ENCODE data around the gene RBM20.

RBM20 gene

DNA sequence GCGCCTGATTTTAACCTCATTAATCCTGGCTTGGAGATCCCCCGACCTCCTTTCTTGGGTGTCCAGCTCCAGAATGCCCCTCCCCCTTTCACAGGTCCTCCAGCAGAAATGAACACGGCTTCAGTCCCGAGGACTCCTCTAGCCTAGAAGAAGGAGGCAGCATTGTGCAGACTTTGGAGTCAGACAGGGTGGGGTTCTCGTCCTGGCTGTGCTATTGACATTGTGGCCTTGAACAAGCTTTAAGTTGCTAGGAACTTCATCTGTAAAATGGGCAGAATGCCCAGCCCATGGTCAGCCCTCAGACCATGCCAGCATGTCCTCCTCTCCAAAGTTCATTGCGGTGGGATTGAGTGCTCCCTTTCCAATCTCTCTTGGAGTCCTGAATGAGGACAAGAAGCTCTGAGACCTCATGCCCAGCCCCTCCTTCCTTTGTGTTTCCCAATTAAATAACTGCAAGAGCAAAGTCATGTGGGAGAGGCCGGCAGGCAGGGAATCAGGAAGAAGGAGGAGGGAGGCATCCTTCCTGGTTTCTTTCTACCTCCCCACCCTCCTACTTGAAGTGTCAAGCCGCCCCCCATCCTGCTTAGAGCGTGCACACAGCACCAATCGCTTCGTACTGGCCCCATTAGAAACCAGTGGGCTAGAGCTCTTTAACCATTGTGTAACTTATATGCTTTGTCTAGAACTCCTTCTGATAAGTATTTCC, 86.4 kb downstream of the RBM20 start:
- Histone ChIP-seq H3K27me3 (ENCODE audit: insufficient read depth, low read depth, severe bottlenecking) (no peaks in the 10 kb centered on the region), H3K27ac (no peak overlapping the region), H3K9me3 (ENCODE audit: severe bottlenecking) (no peaks in the 10 kb centered on the region), H3K36me3 (no peaks in the 10 kb centered on the region), H3K4me3 (ENCODE audit: low read depth, low read length) (no peak overlapping the region)
- TF ChIP-seq CTCF (IDR thresholded peaks at IDR 0.05; ENCODE audit: low read depth, low read length) = no peak
- no peak for DNase-seq

DNA sequence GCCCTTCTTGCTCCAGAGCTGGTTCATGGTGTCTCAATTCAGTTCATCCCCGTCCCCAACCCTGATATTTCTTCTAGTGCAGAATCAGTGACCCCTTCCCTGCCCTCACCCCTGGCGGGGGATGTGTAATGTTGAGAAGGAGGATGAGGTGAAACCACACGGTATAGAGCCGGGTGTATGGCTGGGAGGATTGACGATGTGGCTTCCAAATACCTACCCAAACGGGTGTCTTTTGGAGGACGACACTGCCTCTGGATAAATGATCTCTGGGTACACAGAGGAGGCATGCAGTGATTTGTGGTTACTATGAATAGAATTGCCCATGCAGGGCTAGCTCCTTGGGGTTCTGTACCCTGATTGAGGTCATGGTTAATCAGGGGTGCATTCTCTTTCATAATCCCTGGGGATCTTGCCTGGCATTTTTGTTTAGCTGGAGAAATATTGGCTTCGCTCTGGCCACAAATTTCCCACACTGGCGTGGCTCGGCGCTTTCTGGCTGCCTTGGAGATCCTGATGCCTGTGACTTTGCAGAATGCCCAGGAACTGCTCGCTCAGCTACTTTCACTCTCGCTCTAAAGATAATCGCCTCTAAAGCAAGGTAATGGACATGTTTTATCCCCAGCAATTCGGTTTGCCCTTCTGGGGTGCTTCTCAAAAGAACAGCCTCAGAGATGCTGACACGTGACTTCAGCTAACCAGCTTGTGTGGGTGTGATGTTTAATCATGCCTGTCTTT, 89.2 kb downstream of the RBM20 start:
- Histone ChIP-seq H3K4me3 (ENCODE audit: low read depth, low read length) (no peak overlapping the region), H3K9me3 (ENCODE audit: severe bottlenecking) (no peaks in the 10 kb centered on the region), H3K36me3 (no peaks in the 10 kb centered on the region), H3K27ac (no peak overlapping the region), H3K27me3 (ENCODE audit: insufficient read depth, low read depth, severe bottlenecking) (no peaks in the 10 kb centered on the region)
- DNase-seq = no peak
- no peak for TF ChIP-seq CTCF (IDR thresholded peaks at IDR 0.05; ENCODE audit: low read depth, low read length)

DNA sequence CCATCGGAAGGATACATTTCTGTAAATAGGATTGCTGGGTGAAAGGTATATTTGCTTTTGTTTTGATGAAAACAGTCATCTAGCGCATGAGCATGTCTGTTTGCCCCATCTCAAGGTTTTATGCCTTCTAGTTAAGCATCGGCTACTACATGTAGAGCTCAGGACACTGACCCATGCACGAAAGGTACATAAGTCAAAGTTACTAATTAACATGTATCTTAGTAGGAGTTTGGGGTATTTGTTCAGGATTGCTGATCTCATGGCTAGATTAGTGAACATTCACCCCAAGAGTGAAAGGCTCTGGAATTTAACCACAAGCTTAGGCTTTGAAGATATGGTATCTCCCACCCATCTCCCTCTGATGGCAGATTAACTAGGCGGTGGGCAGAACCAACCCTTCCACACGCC, 91.5 kb downstream of the RBM20 start:
- Histone ChIP-seq H3K27ac (no peak overlapping the region), H3K9me3 (ENCODE audit: severe bottlenecking) (no peaks in the 10 kb centered on the region), H3K27me3 (ENCODE audit: insufficient read depth, low read depth, severe bottlenecking) (no peaks in the 10 kb centered on the region), H3K36me3 (no peaks in the 10 kb centered on the region), H3K4me3 (ENCODE audit: low read depth, low read length) (no peak overlapping the region)
- no peak for TF ChIP-seq CTCF (IDR thresholded peaks at IDR 0.05; ENCODE audit: low read depth, low read length)
- DNase-seq = no peak

DNA sequence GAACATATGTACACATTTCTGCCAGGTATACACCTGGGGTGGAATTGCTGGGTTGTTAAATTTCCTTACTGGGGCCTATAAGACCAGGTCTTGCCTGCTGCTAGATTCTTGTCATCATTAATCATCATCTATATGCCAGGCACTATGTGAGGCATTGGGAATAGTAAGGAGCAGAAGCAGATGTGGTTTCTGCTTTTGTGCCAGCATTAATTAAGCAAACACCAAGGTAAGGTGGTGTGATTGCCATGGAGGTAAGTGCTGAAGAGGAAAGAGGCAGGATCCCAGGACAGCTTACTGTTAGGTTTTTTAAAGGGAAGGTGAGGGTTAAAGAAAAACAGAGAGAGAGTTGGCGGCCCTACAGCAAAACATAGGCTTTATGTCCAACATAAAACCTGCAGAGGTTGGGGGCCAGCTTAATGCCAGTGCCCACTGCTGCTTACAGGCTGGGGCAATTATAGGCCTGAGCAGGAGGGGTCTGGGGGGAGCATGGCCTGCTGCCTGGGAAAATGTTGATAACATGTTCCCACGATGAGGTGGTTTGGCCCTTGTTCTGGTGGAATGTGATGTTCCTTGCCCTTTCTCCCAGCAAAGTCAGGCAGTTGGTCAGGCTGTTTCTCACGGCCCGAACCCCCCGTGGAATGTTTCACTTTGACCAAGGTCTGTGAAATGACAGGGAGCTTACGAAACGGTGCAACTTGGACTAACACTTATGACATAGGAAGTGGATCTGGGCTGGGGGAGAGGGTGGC, 93.9 kb downstream of the RBM20 start:
- TF ChIP-seq CTCF (IDR thresholded peaks at IDR 0.05; ENCODE audit: low read depth, low read length) = no peak
- H3K27me3 ChIP-seq (ENCODE audit: insufficient read depth, low read depth, severe bottlenecking) = no peaks in the 10 kb centered on the region
- H3K4me3 ChIP-seq (ENCODE audit: low read depth, low read length) = no peak overlapping the region
- no peak overlapping the region for H3K27ac ChIP-seq
- DNase-seq = no peak
- no peaks in the 10 kb centered on the region for H3K36me3 ChIP-seq
- H3K9me3 ChIP-seq (ENCODE audit: severe bottlenecking) = no peaks in the 10 kb centered on the region

- no peaks in the 10 kb centered on the region for H3K27me3 ChIP-seq (ENCODE audit: insufficient read depth, low read depth, severe bottlenecking)
- H3K4me3 ChIP-seq (ENCODE audit: low read depth, low read length) = no peak overlapping the region
- DNase-seq = no peak
- no peaks in the 10 kb centered on the region for H3K9me3 ChIP-seq (ENCODE audit: severe bottlenecking)
- no peak overlapping the region for H3K27ac ChIP-seq
- H3K36me3 ChIP-seq = no peaks in the 10 kb centered on the region
- TF ChIP-seq CTCF (IDR thresholded peaks at IDR 0.05; ENCODE audit: low read depth, low read length) = no peak
Observed at GRCh38 chr10:110739811-110740271, 95.7 kb downstream of the RBM20 start.

All from WERI-Rb-1 (cell line).